Measurements from ENCODE around the gene ERICH3.
"Not testable (repeated sequence)": the region's sequence is repeated elsewhere in the genome, so short reads cannot be mapped to it uniquely, and the experiment has no call there.

ERICH3 gene

GRCh38 chr1:74679811-74680210 is 6.2 kb upstream of the ERICH3 start:
- H3K27ac ChIP-seq, result no peak overlapping the region
- no peak for DNase-seq (ENCODE audit: low read depth, low spot score)

- no peak overlapping the region for H3K27ac ChIP-seq
- no peak for DNase-seq (ENCODE audit: low read depth, low spot score)
Measured at GRCh38 chr1:74677926-74678325, 4.3 kb upstream of the ERICH3 start.

DNA sequence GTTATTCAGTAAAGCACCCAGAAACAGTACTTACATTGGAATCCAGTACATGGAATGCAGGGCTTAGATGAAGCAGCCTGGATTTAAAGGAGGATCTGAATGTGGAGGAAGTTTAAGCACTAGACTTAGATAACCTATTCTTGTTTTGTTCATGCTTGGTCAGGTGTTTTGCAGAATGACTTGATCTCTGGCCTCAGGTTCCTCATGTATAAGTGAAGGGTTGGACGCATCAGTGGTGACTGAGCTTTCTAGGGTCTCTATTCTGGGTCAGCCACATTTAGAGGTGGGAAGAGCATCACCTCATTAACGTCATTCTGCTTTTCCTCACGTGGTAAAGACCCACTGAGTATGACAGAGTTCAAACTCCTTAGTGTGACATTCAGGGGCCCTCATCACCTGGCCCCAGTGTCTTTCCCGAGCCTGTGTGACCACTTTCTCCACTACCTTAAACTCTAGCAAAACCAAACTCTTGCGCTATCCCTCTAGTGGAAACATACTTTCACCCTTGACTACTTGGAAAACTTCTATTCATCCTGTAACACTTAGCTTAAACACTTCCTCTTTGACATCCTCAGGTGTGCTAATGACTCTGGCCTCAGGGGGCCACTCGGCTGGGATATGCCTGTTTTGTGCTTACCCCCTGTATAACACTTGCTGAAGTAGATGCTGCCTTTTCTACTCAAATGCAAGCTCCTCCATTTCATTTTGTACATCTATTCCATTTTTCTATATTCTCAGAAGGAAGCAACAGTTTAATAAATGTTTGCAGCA is 871 bp upstream of the ERICH3 start:
- DNase-seq (ENCODE audit: low read depth, low spot score), result no peak
- H3K27ac ChIP-seq, result no peak overlapping the region

DNA sequence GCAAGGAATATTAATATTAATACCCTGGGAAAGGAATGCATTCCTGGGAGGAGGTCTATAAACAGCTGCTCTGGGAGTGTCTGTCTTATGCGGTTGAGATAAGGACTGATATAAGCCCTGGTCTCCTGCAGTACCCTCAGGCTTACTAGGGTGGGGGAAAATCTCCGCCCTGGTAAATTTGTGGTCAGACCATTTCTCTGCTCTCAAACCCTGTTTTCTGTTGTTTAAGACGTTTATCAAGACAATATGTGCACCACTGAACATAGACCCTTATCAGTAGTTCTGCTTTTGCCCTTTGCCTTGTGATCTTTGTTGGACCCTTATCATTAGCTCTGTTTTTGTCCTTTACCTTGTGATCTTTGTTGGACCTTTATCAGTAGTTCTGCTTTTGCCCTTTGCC is 2.7 kb downstream of the ERICH3 start:
- not testable (repeated sequence) for H3K27ac ChIP-seq; DNase-seq (ENCODE audit: low read depth, low spot score)

GRCh38 chr1:74654708-74655107 is 18.9 kb downstream of the ERICH3 start:
- H3K27ac ChIP-seq, result no peak overlapping the region
- no peak for DNase-seq (ENCODE audit: low read depth, low spot score)

- peak; percentile 63 for DNase-seq (ENCODE audit: low read depth, low spot score)
- peak overlapping the region; percentile 25 for H3K27ac ChIP-seq
Measured at GRCh38 chr1:74652711-74653139, 20.9 kb downstream of the ERICH3 start.

GRCh38 chr1:74650561-74650960 is 23.0 kb downstream of the ERICH3 start:
- no peak overlapping the region for H3K27ac ChIP-seq
- DNase-seq (ENCODE audit: low read depth, low spot score), result no peak

- H3K27ac ChIP-seq, result no peak overlapping the region
- DNase-seq (ENCODE audit: low read depth, low spot score), result no peak
Measured at GRCh38 chr1:74641876-74642275, 31.7 kb downstream of the ERICH3 start.

DNA sequence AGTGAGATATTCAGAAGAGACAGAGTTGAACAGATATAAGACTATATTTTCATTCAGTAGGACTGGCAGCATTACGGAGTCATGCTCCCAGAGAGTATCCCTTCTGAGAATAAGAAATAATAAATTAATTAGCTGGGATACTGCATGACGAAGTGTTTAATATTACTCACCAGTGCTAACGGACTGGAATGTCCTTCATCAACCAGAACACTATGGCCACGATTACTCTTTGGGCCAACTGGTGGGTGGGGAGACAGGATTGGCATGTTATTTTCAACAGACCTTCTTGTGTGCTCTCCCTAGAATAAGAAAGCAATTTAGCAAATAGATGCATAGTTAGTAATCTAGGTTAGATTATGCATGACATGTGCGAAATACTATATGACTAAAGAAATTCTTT is 32.4 kb downstream of the ERICH3 start:
- DNase-seq (ENCODE audit: low read depth, low spot score), result no peak
- H3K27ac ChIP-seq, result no peak overlapping the region

DNA sequence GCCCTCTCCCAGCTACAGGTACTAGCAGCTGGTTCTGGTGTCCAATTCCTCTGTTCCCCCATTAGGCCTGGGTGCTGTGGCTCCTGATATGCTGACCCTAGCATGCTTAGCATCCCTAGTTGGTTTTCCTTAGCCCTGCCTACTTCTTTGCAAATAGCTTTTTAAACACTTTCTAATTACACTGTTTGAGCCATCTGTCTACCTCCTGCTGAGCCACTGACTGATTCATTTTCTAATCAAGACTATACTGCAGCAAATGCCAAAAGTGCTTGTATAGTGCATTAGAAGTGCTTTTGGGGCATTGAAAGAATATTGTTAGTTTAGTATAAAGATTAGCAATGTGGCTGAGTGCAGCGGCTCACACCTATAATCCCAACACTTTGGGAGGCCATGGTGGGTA is 36.3 kb downstream of the ERICH3 start:
- H3K27ac ChIP-seq, result no peak overlapping the region

DNA sequence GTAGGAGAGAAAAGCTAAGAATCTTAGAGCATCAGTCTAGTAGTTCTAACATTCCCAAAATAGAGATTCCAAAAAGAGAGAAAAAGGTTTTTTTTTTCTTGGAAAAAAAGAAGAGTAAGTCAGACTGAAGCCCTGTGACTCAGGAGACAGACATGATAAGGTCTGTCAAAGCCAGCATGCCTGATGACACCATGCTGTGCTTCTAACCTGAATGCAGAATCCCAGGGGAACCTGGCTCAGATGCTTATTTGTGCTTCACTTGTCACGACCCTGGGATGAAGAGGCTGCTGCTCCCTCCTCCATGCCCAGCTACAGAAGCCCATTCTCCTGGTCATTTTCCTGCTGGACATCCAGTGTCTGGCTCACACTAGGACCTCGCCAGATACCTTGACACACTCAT is 44.3 kb downstream of the ERICH3 start:
- DNase-seq (ENCODE audit: low read depth, low spot score), result no peak
- no peak overlapping the region for H3K27ac ChIP-seq

More for the DNA sequence above, 36.3 kb downstream of the ERICH3 start:
- no peak for DNase-seq (ENCODE audit: low read depth, low spot score)

DNA sequence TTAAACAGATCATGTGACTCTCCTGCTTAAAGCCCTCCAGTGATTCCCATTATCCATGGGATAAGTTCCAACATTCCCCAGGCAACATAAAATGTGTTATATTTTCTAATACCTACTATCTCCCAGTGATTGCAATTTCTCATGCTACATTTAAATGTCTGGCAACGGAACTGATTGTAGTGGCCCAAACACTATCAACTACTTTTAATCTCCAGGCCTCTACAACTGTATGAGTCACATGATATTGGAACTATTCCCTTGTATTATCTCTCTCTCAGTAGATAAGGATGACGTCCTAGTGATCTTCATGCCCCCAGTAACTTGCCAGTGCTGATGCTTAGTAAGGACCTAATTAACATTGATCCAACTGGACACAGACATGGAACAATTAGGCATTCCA is 49.9 kb downstream of the ERICH3 start:
- no peak for DNase-seq (ENCODE audit: low read depth, low spot score)
- no peak overlapping the region for H3K27ac ChIP-seq

DNA sequence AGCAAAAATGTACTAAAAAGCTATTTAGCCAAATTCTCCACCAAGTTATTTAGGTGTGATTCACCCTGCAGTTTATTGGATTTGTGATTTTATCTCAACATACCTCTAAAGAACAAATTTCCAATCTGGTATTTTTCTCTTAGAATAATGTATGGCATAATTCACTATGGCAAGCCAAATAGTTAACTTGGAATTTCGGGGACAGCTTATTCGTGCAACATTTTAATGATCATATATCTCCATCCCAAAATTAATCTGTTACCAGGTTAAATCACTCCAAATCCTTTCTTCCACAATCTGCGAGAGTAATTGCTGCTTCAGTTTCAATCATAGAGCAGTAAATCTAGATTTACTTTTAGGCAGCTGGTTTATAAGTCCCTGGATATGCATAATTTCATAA is 53.4 kb downstream of the ERICH3 start:
- no peak for DNase-seq (ENCODE audit: low read depth, low spot score)
- no peak overlapping the region for H3K27ac ChIP-seq

GRCh38 chr1:74618974-74619373 is 54.6 kb downstream of the ERICH3 start:
- no peak overlapping the region for H3K27ac ChIP-seq
- no peak for DNase-seq (ENCODE audit: low read depth, low spot score)

GRCh38 chr1:74613894-74614293 is 59.7 kb downstream of the ERICH3 start:
- no peak for DNase-seq (ENCODE audit: low read depth, low spot score)
- H3K27ac ChIP-seq, result no peak overlapping the region

- no peak for DNase-seq (ENCODE audit: low read depth, low spot score)
- no peak overlapping the region for H3K27ac ChIP-seq
Measured at GRCh38 chr1:74611887-74612286, 61.7 kb downstream of the ERICH3 start.

- no peak for DNase-seq (ENCODE audit: low read depth, low spot score)
Measured at GRCh38 chr1:74610961-74611360, 62.6 kb downstream of the ERICH3 start.

GRCh38 chr1:74609810-74610371 is 63.7 kb downstream of the ERICH3 start:
- no peak for DNase-seq (ENCODE audit: low read depth, low spot score)
- H3K27ac ChIP-seq, result no peak overlapping the region

More at GRCh38 chr1:74610961-74611360, 62.6 kb downstream of the ERICH3 start:
- H3K27ac ChIP-seq, result no peak overlapping the region

DNA sequence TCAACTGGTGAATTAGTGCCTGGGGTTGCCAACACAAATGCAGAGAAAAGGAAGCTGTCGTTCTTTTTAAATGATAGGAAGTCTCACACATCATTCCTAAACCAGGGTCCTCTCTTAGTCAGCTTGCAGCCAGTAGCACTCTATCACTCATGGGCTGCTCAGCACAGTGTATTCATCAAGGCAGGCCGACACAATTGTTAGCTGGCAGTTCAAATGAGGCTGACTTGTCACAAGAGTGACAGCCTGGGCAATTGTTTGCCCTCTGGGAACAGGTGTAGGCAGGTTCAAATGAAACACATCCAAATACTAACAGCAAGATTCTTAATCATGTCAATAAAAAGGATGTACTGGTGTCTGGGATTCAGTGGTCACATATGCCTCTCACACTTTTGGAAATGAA is 76.9 kb downstream of the ERICH3 start:
- no peak overlapping the region for H3K27ac ChIP-seq
- no peak for DNase-seq (ENCODE audit: low read depth, low spot score)

GRCh38 chr1:74593887-74594866 is 79.4 kb downstream of the ERICH3 start:
- DNase-seq (ENCODE audit: low read depth, low spot score), result no peak
- no peak overlapping the region for H3K27ac ChIP-seq

All from epithelial cell of prostate (primary cell).